CD1c-positive myeloid dendritic cell (primary cell): ENCODE data around the gene TSSK3.

Experiments used
- DNase-seq: peaks from one replicate; pipeline ENCODE4 v3.0.0-alpha.2; 2016; ENCODE audit errors: extremely low spot score

TSSK3 gene

DNA sequence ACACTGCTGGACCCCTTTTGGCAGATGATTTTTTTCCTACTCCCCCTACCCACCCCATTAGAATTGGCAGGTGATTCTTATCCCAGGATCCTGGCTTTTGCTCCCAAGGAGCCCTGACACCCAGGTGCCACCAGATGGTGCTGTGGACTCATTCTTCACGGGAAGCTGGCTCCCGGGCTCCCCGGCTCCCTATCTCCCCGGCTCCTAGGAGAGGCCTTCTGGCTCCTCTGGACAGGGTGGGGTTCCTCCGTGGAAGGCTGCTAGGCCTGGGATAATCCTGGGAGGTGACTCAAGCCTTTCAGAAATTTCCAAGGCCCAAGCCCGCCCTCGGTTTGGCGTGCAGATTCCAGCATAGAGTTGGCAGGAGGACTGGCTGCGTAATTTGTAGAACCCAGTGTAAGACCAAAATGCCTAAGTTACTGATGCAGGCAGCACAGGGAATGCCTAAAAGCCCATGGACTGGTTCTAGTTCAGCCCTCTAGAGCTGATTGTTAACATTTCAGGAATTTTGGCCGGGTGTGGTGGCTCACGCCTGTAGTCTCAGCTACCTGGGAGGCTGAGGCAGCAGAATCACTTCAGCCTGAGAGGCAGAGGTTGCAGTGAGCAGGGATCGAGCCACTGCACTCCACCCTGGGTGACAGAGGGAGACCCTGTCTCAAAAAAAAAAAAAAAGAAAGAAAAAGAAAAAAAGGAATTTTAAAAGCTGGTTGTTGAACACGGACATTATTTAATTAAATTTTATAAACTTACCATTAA, 38.7 kb downstream of the TSSK3 start:
- DNase-seq: peak; percentile 69

GRCh38 chr1:32404946-32405345, 42.6 kb downstream of the TSSK3 start:
- no peak for DNase-seq

DNA sequence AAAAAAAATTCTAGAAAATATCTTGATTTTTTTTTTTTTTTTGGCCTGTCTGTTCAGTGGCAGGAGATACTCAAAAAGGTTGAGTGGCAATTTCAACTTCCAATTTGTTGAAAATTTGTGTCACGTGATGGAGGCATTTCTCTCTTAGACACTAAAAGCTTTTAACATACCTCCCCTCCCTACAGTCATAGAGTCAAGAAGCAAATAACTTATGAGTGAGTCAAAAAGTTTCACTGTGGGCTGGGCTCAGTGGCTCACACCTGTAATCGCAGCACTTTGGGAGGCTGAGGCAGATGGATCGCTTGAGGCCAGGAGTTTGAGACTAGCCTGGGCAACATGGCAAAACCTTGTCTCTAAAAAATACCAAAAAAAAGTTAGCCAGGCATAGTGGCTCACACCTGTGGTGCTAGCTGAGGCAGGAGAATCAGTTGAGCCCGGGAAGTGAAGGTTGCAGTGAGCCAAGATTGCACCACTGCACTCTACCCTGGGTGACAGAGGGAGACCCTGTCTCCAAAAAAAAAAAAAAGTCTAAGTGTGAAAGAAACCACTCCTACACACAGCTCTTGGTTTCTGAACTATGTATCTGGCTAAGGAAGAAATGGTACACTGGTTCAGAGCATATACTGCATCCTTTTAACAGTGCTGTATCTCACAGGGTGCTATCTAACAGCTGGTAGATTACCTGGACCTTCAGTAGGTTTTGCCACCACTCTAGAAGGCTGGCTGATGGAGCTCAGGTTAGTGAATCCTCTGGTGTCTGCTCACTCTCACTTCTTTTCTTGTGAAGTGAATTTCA, 43.5 kb downstream of the TSSK3 start:
- no peak for DNase-seq

GRCh38 chr1:32406629-32407111, 44.3 kb downstream of the TSSK3 start:
- DNase-seq: no peak

DNA sequence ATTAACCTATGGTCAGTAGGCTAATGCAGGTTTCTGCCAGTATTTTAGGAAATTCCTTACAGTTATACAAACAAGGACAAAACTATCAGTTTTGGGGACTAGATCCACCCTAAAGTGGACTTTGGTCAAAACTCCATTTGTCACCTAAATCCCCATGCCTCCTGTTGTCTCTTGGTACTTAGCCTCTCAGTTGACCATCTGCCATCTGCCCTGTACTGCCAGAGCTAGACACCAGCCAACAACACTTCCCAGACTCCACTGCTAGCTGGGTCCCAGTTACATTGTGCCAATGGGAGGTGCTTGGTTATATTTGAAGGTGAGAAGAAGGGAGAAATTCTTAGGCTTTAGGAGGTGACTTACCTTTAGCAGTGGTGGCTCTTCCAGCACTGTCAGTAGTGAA, 48.9 kb downstream of the TSSK3 start:
- no peak for DNase-seq

DNA sequence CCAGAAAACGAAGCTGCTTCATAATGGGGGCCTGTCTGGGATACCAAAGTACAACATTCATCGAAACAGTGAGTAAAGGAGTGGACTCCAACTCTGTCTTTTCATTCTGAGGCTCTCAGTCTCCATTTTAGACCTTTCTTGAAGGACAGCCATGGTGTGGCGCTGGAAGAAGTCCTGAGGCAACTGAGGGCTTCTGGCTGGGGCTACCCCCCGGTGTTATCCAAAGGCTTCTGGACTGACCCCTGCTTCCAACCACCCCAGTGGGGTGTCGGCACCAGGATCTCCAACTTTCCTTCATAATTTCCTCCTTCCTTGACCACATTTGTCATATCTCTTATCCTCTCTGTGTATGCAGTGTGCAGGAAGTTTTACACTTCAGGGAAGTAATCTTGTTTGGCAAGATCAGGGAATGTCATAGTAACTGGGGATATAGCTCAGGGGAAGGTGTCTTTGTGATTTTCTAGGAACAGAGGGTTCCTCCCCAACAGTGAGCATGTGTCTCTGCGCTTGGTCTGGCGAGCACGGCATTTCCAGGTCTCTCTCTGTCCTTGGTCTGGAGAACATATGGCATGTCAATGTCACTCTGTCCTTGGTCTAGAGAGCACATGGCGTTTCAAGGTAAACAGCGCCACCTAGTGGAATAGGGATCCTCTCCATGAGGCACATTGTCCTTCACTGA, 51.3 kb downstream of the TSSK3 start:
- peak; percentile 88 for DNase-seq
